A549 (cell line): ENCODE measurements around the gene ACOXL. TPM values are rescaled to one million over a fixed set of nuclear protein-coding genes. Genes with fewer than 3 reads are reported as not detected.

Experiments used
- ATAC-seq, 2 experiments: fragments of 200-7000 bp in 1 of 2; fragments of >200 bp in 1 of 2; cut with Nextera tagmentation in 1 of 2; cut with Tn5 transposase in 1 of 2; 3 replicates each; pipeline versions ENCODE4 v1.8.0 to v1.9.1; 2018 to 2020; ENCODE audit warnings: mild to moderate bottlenecking in 1 of 2, moderate library complexity in 1 of 2
- CTCF ChIA-PET: fragments of 300-600 bp; sonication (Branson Sonifier 250); formaldehyde crosslinking; extraction: SDS; loops from one replicate; lab custom pipeline; 2021; ENCODE audit warnings: antibody characterized with exemption, inconsistent platforms; lab: Yijun Ruan, JAX
- POLR2A ChIA-PET: fragments of 350-600 bp; formaldehyde crosslinking; extraction: SDS; loops from one replicate; lab custom pipeline; 2021; ENCODE audit warnings: antibody characterized with exemption, inconsistent platforms; lab: Yijun Ruan, JAX
- DNase-seq, 2 experiments: peaks; one replicate each; pipeline versions ENCODE4 v3.0.0 to v3.0.0-alpha.2; 2011 to 2016; ENCODE audit warnings: low read depth in 1 of 2, low spot score in 1 of 2
- FAIRE-seq: peaks from 2 replicates; lab custom pipeline; 2011; peaks lifted over from hg19 to GRCh38; lab: Jason Lieb, UNC
- H3K27ac ChIP-seq, 2 experiments: fragments of >200 bp; sonication (Bioruptor Twin); formaldehyde crosslinking; 3 replicates each; pipeline ENCODE4 v1.5.1; 2016 to 2017
- H3K4me1 ChIP-seq: fragments of >200 bp; sonication (Bioruptor Twin); formaldehyde crosslinking; 3 replicates; pipeline ENCODE4 v1.6.1; 2016
- H3K4me2 ChIP-seq: fragments of >200 bp; sonication (Bioruptor Twin); formaldehyde crosslinking; 3 replicates; pipeline ENCODE4 v1.6.1; 2016
- H3K4me3 ChIP-seq: fragments of >200 bp; sonication (Bioruptor Twin); formaldehyde crosslinking; 3 replicates; pipeline ENCODE4 v1.5.1; 2016
- H3K9me3 ChIP-seq: fragments of >200 bp; sonication (Bioruptor Twin); formaldehyde crosslinking; 3 replicates; pipeline ENCODE4 v1.6.1; 2016
- CBX8 ChIP-seq: fragments of 200-600 bp; sonication (generic); IDR thresholded peaks from 2 replicates; pipeline ENCODE4 v1.6.1; 2016
- CTCF ChIP-seq: fragments of >200 bp; sonication (Bioruptor Twin); formaldehyde crosslinking; IDR thresholded peaks from 3 replicates; pipeline ENCODE4 v1.5.1; 2016
- EHF ChIP-seq: fragments of 250-450 bp; sonication (Bioruptor Pico); IDR thresholded peaks from 2 replicates; pipeline ENCODE4 v1.5.0; 2020; ENCODE audit warnings: mild to moderate bottlenecking
- FOSB ChIP-seq: fragments of 250-450 bp; sonication (Bioruptor Pico); IDR thresholded peaks from 2 replicates; pipeline ENCODE4 v1.5.0; 2020; ENCODE audit warnings: mild to moderate bottlenecking, moderate library complexity
- HOXB5 ChIP-seq: fragments of 250-450 bp; sonication (Bioruptor Pico); IDR thresholded peaks from 2 replicates; pipeline ENCODE4 v1.5.0; 2020; ENCODE audit warnings: mild to moderate bottlenecking, moderate library complexity
- MAFK ChIP-seq: fragments of 450-650 bp; IDR thresholded peaks from 2 replicates; pipeline ENCODE4 v1.6.1; 2014; ENCODE audit not compliant: partially characterized antibody
- MAX ChIP-seq: IDR thresholded peaks from 2 replicates; pipeline ENCODE4 v1.6.1; 2012
- RNF2 ChIP-seq: fragments of 200-600 bp; sonication (generic); IDR thresholded peaks from 2 replicates; pipeline ENCODE4 v1.6.1; 2016; ENCODE audit warnings: low read depth, mild to moderate bottlenecking, antibody characterized with exemption, moderate library complexity, borderline replicate concordance
- SMC3 ChIP-seq: fragments of >200 bp; sonication (Bioruptor Twin); formaldehyde crosslinking; IDR thresholded peaks from 3 replicates; pipeline ENCODE4 v1.6.1; 2018; ENCODE audit warnings: inconsistent platforms
- SREBF2 ChIP-seq: fragments of 450-650 bp; IDR thresholded peaks from 2 replicates; pipeline ENCODE4 v1.6.1; 2014; ENCODE audit warnings: mild to moderate bottlenecking, moderate library complexity
- WGBS: methylation state at CpG from one replicate; pipeline ENCODE4 v1.1.6; 2017; ENCODE audit errors: missing lambda C conversion rate; 5-methylcytosine and 5-hydroxymethylcytosine counted together
- polyA plus RNA-seq, 4 experiments: library from polyadenylated mRNA; depleted of rRNA in 3 of 4; stranded (reverse); fragments of >200 nt; fragmentation: RNase III in 1 of 4; extraction: RNeasy Plus Mini Kit Qiagen cat#74134 plus additional on column Dnase treatment in 1 of 4; gene quantifications; 2 replicates in 3 of 4; 3 replicates in 1 of 4; pipeline ENCODE4 v1.2.3, GENCODE V29; 2011 to 2017
- TF ChIP-seq, protein P1 (sequence below): fragments of 200-600 bp; sonication (generic); IDR thresholded peaks from 2 replicates; pipeline ENCODE4 v1.6.1; 2016; ENCODE audit warnings: antibody characterized with exemption, mild to moderate bottlenecking, moderate library complexity
- TF ChIP-seq, protein P2 (sequence below): fragments of 250-450 bp; sonication (Bioruptor Pico); IDR thresholded peaks from 2 replicates; pipeline ENCODE4 v1.5.0; 2020; ENCODE audit warnings: low read depth, mild to moderate bottlenecking, moderate library complexity

ACOXL gene
- polyA plus RNA-seq, 2 of the 4 experiments (the other 2 are of a cell fraction), result not detected

DNA sequence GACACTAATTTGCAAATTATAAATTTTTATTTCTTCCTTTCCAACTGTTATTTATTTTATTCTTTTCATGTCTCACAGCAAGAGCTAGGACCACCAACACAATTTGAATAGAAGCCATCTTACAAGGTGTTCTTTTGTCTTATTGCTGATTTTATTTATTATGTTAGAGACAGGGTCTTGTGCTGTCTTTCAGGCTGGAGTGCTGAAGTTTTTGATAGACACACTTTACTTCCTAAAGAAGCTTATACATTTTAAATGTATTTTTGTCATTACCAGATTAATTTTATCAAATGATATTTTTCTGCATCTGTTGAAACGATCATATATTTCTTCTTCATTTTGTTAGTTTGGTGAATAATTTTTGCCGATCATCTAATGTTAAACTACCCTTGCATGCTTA, 258.1 kb downstream of the ACOXL start:
- POLR2A ChIA-PET, result no interaction called here
- no peaks in the 10 kb centered on the region for H3K4me1 ChIP-seq
- CTCF ChIA-PET, result no interaction called here
- H3K4me3 ChIP-seq, result no peak overlapping the region
- no peak overlapping the region for H3K27ac ChIP-seq
- 33% methylated on average over 2 of the region's 2 CpGs for WGBS
- ATAC-seq (no peak), FAIRE-seq (no peak), DNase-seq (no peak)
- no peaks in the 10 kb centered on the region for H3K9me3 ChIP-seq
- TF ChIP-seq SMC3 (no peak), RNF2 (no peak)
- TF ChIP-seq, protein P1, sequence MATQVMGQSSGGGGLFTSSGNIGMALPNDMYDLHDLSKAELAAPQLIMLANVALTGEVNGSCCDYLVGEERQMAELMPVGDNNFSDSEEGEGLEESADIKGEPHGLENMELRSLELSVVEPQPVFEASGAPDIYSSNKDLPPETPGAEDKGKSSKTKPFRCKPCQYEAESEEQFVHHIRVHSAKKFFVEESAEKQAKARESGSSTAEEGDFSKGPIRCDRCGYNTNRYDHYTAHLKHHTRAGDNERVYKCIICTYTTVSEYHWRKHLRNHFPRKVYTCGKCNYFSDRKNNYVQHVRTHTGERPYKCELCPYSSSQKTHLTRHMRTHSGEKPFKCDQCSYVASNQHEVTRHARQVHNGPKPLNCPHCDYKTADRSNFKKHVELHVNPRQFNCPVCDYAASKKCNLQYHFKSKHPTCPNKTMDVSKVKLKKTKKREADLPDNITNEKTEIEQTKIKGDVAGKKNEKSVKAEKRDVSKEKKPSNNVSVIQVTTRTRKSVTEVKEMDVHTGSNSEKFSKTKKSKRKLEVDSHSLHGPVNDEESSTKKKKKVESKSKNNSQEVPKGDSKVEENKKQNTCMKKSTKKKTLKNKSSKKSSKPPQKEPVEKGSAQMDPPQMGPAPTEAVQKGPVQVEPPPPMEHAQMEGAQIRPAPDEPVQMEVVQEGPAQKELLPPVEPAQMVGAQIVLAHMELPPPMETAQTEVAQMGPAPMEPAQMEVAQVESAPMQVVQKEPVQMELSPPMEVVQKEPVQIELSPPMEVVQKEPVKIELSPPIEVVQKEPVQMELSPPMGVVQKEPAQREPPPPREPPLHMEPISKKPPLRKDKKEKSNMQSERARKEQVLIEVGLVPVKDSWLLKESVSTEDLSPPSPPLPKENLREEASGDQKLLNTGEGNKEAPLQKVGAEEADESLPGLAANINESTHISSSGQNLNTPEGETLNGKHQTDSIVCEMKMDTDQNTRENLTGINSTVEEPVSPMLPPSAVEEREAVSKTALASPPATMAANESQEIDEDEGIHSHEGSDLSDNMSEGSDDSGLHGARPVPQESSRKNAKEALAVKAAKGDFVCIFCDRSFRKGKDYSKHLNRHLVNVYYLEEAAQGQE, result peak; percentile 67; the same call in 1 of the 2 replicates
- H3K4me2 ChIP-seq, result no peak overlapping the region

GRCh38 chr2:110991911-110992310, 259.5 kb downstream of the ACOXL start:
- no peak for FAIRE-seq
- ATAC-seq, result no peak

DNA sequence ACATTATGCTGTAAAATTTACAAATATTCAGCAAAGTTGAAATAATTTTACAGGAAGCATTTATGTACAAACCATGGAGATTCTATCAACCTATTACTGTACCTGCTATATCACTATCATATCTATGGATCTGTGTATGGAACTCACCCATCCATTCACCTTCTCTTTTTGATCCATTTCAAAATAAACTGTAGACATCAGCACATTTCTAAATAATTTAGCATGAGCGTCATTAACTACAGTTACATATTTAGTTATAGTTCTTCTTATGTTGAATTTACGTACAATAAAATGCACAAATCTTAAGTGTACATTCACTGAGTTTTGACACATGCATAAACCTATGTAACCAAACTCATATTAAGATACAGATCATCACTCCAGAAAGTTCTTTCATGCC, 260.5 kb downstream of the ACOXL start:
- ChIA-PET POLR2A (no interaction called here), CTCF (no interaction called here)
- no peak for DNase-seq
- FAIRE-seq, result no peak
- peaks cover 5% of the 10 kb centered on the region; the same call in 1 of the 3 replicates for H3K9me3 ChIP-seq
- TF ChIP-seq, protein P2, sequence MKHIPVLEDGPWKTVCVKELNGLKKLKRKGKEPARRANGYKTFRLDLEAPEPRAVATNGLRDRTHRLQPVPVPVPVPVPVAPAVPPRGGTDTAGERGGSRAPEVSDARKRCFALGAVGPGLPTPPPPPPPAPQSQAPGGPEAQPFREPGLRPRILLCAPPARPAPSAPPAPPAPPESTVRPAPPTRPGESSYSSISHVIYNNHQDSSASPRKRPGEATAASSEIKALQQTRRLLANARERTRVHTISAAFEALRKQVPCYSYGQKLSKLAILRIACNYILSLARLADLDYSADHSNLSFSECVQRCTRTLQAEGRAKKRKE (CRISPR knock-in tag), result no peak
- peak; percentile 58 for TF ChIP-seq MAFK
- ATAC-seq, result no peak
- H3K4me2 ChIP-seq, result no peak overlapping the region
- no peak overlapping the region for H3K27ac ChIP-seq
- no peak overlapping the region for H3K4me3 ChIP-seq
- H3K4me1 ChIP-seq, result no peaks in the 10 kb centered on the region
- WGBS, result 74% methylated on average over 2 of the region's 2 CpGs

More at GRCh38 chr2:110991911-110992310, 259.5 kb downstream of the ACOXL start:
- CTCF ChIA-PET, result interaction anchor here (0.5 kb wide), 1 partner anchor 101 kb away, joined by 3 read pairs; no protein-coding TSS in a partner anchor
- 27% methylated on average over 5 of the region's 5 CpGs for WGBS
- Histone ChIP-seq H3K27ac (no peak overlapping the region), H3K9me3 (no peaks in the 10 kb centered on the region), H3K4me2 (no peak overlapping the region), H3K4me3 (no peak overlapping the region), H3K4me1 (no peaks in the 10 kb centered on the region)
- POLR2A ChIA-PET, result no interaction called here
- TF ChIP-seq MAX, result no peak
- no peak for TF ChIP-seq MAFK
- no peak for TF ChIP-seq FOSB (CRISPR knock-in tag)
- no peak for TF ChIP-seq CBX8
- no peak for TF ChIP-seq EHF (CRISPR knock-in tag)
- no peak for TF ChIP-seq CTCF
- TF ChIP-seq SREBF2, result no peak
- TF ChIP-seq HOXB5, result no peak
- DNase-seq, result no peak
